RCC 7860 (cell line): ENCODE data around the gene ASIC3.
"Not testable (repeated sequence)": the region's sequence is repeated elsewhere in the genome, so short reads cannot be mapped to it uniquely, and the experiment has no call there.

Experiments
- DNase-seq: peaks from one replicate; pipeline ENCODE4 v3.0.0-alpha.2; 2015; ENCODE audit warnings: low spot score
- FAIRE-seq: peaks from 2 replicates; lab custom pipeline; 2012; peaks lifted over from hg19 to GRCh38; lab: Jason Lieb, UNC

Gene ASIC3

DNA sequence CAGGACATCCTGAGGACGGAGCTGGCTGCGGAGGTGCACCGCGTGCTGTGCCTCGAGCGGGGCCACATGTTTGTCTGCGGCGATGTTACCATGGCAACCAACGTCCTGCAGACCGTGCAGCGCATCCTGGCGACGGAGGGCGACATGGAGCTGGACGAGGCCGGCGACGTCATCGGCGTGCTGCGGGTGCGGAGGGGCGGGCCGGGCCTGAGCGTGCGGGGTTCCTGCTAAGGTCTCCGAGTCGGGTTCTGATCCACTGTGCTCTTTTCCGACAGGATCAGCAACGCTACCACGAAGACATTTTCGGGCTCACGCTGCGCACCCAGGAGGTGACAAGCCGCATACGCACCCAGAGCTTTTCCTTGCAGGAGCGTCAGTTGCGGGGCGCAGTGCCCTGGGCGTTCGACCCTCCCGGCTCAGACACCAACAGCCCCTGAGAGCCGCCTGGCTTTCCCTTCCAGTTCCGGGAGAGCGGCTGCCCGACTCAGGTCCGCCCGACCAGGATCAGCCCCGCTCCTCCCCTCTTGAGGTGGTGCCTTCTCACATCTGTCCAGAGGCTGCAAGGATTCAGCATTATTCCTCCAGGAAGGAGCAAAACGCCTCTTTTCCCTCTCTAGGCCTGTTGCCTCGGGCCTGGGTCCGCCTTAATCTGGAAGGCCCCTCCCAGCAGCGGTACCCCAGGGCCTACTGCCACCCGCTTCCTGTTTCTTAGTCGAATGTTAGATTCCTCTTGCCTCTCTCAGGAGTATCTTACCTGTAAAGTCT is 34.4 kb upstream of the ASIC3 start:
- no peak for FAIRE-seq
- DNase-seq = no peak

DNA sequence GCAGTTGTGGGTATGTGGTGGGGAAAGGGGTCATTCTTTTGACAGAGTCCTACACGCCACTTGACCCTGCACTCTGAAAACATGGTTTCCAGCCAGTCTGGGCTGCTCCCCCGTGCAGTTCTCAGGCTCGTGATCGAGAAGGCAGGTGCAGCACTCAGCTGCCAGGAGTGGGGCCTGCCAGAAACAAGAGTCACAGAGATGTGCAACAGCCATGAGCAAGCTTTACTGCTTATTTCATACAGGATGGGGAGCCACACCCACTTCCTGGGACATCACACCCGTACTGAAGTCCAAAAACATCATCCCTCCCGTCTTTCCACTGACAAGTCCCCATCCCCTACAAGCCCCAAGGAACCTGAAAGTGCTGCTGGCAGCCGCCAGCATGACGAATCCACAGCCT is 33.4 kb upstream of the ASIC3 start:
- FAIRE-seq = no peak
- no peak for DNase-seq

DNA sequence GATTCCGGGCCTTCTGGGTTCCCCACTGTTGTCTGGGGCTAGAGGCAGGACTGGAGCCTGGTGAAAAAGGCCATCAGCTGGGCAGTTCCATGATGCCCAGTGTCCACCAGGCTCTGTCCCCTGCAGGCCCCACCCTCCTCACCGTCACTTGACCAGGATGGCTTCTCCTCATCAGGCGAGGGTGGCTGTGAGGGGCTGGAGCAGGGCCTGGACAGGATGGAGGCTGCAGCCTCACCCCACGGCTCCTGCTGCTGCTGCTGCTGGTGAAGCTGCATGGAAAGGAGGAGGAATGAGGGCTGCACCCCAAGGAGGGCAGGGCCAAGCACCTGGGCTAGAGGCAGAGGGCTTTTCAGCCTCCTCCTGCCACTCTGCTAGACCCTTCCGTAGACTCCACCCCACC is 32.4 kb upstream of the ASIC3 start:
- DNase-seq (no peak), FAIRE-seq (no peak)

DNA sequence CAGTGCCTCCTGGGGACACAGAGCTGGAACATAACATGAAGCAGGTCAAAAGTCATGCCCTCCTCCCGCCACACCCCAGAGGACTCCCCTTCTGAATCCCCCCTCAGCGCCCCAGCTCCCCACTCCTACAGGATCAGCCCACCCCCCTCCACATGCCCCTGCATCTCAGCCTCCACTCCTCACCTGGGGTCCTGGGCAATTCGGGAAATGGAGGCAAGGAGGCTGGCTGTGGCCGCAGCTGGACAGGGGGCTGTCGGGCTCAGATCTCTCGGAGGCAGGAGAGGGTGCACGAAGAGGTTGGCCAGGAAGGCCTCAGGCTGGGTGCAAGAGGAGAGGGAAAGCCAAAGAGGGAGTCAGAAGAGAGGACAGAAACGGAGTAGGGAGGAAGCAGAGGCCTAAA is 31.8 kb upstream of the ASIC3 start:
- DNase-seq (no peak), FAIRE-seq (no peak)

DNA sequence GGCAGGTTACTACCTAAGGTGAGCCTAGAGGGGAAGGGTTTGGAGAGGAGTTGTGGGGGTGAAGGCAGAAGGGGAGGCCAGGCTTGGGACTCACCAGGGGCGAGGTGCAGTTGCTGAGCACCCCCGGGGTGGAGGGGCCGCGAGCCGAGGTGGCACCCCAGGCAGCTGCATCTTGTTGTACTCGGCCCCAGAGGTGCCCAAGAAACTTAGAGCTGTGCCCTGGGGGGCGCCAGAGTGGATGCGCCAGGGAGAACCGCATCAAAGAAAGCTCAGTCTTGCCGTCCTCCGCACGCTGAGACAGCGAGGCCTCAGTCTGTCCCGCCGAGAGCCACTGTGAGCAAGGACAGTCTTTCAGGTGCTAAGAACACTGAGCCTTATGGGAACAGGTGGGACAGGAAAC is 31.4 kb upstream of the ASIC3 start:
- DNase-seq (no peak), FAIRE-seq (no peak)

DNA sequence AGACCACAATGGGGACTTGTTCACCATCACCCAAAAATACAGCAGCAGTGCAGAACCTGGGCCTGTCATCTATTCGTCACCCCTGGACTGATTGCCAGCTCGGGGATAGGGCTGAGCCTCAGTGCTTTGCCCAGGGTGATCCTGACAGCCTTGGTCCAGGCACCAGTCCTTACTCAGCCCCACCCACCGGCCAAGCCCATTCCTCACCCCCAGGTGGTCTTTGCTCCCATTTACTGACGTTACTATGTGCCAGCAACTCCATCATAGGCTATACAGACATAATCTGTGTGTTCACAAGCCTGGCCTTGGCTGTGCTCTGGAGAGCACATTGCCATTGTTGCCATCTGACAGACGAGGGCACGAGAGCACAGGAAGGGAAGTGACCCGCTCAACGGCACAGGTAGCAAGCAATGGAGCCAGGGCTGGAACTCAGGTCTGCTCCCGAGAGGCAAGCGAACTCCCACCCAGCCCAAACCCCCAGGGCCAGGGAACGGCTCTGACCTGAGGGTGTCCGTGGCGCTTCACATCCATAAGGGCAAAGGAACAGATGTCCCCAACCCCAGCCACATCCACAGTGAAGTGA is 30.9 kb upstream of the ASIC3 start:
- DNase-seq (no peak), FAIRE-seq (no peak)

DNA sequence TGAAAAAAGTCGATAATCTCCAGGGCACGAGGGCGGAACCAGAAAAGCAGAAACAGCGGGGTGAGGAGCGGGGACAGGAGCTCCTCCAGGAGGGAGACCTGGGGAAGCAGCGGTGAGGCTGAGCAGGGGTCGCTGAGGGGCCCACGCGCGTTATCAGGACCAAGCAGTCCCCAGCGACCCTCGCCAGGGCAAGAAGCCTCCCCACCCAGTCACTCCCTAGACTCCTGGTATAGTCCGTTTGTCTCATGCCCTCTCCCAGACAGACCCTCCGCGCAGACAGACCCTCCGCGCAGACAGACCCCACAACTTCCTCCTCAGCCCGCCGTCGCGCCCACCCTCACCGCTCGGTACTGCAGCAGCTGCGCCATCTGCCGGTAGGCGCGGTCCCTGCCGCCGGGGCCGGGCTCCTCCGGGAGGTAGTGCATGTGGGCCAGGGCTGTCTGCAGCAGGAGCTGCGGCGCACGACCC is 30.3 kb upstream of the ASIC3 start:
- DNase-seq = no peak
- FAIRE-seq = no peak

DNA sequence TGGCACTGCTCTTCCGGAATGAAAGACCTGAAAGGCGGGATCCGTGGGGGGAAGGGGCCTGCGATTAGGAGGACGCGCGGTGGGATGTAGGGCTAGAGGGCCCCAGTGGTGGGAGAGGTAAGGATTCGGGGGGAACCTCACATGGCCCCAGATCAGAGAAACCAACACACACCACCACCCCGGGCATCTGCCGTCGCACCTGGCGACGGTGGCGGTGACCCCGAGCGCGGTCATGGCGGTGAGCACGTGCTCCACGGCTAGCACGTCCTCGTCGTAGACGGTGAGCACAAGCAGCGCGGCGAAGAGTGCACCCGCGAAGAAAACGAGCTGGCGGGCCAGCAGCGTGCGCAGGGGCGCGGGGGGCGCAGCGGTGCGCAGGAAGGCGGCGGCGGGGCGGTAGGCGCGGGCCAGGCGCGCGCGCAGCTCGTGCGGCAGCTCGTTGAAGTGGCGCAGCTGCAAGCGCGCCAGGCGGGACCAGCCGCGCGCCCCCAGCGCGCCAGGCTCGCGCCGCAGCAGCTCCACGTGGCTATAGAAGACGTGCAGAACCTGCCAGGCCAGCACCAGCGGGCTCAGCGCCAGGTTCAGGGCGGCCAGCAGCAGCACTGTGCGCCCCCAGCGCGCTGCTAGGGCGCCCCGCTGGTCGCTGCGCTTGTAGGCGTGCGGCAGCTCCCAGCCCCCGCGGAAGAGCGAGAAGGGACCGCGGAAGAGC is 29.8 kb upstream of the ASIC3 start:
- no peak for DNase-seq
- no peak for FAIRE-seq

DNA sequence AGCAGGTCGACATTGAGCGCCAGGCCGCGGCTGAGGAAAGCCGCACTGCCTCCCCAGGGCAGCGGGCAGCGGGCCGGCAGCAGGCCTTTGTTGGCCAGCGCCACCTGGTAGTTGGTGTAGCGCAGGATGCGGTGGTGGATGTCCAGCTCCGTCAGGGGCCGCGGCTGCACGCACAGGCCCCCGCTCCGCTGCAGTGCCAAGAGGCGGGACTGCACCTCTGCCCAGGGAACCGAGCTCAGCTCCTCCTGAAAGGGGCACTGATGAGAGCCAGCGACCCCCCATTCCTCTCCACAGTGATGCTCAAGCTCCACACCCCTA is 29.2 kb upstream of the ASIC3 start:
- no peak for DNase-seq
- FAIRE-seq = no peak

DNA sequence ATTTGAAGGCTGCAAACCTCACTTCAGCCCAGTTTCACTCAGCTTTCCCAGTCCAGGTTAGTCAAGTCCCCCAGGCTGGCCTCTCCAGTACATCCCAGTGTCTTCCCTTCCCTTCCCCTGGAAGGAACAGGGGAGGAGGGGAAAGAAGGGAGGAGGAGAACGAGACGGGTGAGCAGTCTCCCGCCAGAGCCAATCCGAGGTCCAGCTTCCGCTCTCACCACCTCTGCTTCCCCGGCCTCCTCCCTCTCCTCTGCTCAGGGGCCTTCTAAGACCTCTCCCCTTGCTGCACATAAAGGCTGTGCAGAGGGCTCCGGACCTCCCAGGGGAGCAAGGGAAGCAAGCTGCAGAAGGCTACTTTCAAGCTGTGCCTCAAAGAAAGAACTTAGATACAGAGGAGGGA is 28.1 kb upstream of the ASIC3 start:
- DNase-seq (no peak), FAIRE-seq (no peak)

DNA sequence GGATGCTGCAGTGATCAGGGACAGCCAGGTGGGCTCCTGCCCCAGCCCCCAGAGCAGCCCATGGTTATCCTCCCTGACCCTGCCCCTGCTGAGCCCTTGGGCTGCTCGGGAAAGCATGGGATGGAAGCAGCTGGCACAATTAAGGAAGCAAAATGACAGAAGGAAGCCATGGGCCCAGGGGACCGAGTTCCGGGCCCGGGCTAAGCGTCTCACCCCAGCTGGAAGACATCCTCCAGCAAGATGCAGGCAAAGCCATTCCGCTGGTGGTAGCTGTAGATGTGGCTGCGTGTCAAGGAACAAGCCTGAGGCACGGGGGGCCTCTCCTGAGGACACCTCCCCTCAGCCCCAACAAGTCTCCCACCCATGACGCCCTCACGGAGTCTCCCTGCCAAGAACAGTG is 25.1 kb upstream of the ASIC3 start:
- FAIRE-seq (no peak), DNase-seq (no peak)

DNA sequence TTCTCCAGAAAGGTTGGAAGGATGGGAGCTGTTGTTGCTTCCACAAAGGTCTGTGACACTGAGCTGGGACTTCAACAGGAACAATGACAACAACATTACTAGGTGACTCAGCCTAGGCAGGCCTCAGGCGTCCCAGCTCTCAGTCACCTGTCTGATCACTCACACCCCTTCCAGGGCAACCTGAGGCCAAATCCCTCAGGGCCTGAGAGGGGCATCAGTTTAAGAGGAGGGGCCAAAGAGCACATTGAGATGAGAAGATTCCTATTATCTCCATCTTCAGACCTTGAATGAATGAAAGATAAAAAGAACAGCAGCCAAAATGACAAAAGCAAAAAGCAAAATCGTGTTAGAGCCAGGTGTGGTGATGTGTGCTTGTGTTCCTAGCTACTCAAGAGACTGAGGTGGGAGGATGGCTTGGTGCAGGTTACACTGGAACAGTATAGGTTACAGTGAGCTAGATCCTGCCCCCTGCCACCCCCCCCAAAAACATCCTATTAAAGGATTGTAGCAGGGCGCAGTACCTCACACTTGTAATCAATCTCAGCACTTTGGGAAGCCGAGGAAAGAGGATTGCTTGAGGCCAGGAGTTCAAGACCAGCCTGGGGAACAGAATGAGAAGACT is 23.8 kb upstream of the ASIC3 start, which contains the start of gene ATG9B:
TSS of gene ATG9B (minus strand) at position 60 of the 622 bp plus-strand sequence. CDS start 71 bp downstream, outside the sequence.
- FAIRE-seq = no peak

DNA sequence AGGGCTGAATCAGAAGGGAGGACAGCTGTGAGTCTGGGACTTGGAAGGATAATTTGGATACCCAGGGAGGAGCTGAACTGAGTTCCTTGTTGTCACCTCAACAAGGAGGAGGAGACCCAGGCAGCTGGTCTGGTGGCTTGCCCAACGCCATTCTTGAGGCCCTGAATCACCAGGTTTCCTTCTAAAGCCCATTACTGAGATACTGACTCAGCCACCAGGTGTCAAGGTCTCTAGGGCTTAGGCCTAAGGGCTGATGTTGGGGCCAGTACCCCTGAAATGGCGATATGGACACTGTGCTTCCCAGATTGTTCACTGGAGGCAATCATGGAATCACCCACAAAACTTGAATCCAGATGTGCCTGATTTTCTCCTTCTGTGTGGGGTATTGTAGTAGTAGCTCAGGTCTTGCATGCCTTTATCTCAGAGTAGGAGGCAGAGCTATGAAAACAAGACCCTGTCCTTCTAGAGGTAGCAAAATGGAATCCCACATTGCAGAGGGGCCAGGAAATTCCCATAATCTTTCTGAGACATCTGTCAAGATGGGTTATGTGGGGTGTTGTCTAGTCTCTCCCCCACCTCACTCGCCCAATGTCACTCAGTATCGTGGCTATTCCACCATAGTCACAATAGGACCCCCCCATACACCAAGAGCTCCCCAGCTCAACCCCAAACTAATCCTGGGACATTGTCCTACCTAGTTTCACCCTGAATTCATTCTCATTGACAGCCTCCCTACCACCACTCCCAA is 22.2 kb upstream of the ASIC3 start:
- DNase-seq (peak; percentile 33), FAIRE-seq (no peak)

More for the DNA sequence above, 23.8 kb upstream of the ASIC3 start, which contains the start of gene ATG9B:
- no peak for DNase-seq

DNA sequence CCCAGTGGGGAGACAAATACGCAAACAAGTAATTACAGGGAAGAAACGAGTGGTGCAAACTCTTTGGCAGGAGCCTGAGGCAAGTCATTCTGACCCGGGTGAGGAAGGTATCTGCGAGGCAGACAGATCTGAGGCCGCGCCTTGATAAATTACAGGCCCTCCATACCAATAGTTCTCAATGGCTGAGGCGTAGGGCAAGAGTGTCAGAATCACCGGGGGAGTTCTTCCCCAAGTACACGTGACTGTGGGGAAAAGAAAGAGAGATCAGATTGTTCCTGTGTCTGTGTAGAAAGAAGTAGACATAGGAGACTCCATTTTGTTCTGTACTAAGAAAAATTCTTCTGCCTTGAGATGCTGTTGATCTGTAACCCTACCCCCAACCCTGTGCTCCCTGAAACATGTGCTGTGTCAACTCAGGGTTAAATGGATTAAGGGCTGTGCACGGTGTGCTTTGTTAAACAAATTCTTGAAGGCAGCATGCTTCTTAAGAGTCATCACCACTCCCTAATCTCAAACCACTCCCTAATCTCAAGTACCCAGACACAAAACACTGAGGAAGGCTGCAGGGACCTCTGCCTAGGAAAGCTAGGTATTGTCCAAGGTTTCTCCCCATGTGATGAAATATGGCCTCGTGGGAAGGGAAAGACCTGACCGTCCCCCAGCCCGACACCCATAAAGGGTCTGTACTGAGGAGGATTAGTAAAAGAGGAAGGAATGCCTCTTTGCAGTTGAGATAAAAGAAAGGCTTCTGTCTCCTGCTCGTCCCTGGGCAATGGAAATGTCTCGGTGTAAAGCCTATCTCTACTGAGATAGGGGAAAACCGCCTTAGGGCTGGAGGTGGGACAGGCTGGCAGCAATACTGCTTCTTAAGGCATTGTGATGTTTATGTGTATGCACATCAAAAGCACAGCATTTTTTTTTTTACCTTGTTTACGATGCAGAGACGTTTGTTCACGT is 21.3 kb upstream of the ASIC3 start:
- DNase-seq = not testable (repeated sequence)

DNA sequence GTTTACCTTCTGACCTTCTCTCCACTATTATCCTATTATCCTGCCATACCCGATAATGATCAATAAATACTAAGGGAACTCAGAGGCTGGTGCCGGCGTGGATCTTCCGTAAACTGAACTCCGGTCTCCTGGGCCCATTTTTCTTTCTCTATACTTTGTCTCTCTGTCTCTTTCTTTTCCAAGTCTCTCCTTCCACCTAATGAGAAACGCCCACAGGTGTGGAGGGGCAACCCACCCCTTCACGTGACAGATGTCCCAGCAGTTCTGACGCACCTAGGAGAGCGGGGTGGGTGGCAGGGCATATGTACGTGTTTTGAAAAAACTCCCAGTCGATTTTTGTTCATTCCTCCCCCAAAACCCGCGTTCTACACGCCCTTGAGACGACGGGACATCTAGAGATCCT is 20.6 kb upstream of the ASIC3 start:
- not testable (repeated sequence) for DNase-seq, FAIRE-seq

More for the DNA sequence above, 21.3 kb upstream of the ASIC3 start:
- not testable (repeated sequence) for FAIRE-seq

DNA sequence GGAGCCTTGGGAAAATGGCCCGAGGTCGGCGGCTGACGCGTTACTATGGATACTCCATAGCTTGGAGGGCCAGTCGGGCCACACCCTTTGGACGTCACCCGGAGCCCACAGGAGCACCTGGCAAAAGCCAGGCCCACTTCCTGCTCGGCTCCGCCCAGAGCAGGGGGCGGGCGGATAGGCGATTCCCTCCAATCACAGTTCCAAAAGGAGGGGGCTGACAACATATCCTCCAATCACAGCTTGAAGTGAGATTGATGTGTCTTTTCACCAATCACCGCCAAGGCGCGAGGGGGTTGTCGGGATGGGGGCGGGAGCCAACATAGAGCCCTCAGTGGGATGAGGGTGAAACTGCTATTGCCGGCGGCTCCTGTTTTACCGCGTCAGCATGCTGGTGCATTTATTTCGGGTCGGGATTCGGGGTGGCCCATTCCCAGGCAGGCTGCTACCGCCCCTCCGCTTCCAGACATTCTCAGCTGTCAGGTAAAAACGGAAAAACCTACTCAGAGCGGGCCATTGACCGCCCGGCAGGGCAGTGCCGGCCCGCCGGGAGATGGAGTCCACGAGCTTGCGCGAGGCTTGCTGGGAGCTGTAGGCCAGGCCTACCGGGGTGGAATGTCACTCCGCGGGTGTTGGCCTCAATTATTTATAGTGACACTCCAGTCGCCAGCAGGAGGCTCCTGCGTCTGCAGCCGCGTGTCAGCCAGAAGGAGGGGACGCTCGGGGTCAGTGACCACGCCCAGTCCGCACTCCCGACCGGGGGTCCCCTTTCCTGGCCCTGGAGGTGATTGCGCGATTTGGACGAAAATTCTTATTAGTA is 20.0 kb upstream of the ASIC3 start, which contains the start of gene ABCB8:
TSS of gene ABCB8 (plus strand) at position 320 of the 817 bp plus-strand sequence. CDS start at position 386, 66 bp downstream.
- FAIRE-seq (peak; percentile 94), DNase-seq (peak; percentile 99)

DNA sequence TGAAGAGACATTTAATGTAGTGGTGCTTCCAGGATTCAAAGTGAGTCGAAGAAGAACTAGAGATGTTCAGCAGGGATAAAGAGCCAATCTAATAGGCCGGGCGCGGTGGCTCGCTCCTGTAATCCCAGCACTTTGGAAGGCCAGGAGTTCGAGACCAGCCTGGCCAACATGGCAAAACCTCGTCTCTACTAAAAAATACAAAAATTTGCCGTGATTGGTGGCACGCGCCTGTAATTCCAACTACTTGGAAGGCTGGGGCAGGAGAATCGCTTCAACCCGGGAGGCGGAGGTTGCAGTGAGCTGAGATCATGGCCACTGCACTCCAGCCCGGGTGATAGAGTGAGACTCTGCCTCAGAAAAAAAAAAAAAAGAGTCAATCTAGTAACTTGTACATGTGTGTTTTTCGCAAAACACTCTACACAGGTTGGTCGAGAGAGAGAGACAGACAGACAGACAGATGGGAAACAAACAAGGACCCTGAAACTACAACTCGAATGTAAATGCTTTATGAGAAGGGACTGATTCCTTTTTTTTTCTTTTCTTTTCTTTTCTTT is 19.3 kb upstream of the ASIC3 start:
- FAIRE-seq = no peak
- DNase-seq = no peak

DNA sequence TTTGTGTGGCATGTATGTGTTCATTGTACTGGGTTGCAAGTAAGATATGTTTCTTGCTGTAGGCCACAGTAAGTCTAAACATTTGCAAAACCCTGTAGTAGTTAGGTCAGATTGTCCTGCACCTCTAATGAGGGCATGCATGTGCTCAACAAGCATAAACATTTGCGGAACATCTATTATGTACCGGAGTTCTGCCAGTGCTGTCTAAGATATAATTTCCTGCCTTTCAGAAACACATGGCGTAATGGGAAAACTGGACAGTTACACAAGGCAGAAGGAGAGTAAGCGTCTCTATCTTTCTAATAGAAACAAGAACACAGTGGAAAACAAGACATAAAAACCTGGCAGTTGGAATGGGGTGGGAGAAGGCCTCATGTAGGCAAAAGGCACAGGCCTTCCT is 17.3 kb upstream of the ASIC3 start:
- DNase-seq (no peak), FAIRE-seq (no peak)
